ENCODE measurements around the gene RABAC1.

Gene RABAC1

GRCh38 chr19:41929536-41930071 is 29.5 kb downstream of the RABAC1 start:
- H3K27ac ChIP-seq = no peak overlapping the region

GRCh38 chr19:41928754-41929535 is 30.2 kb downstream of the RABAC1 start:
- TF ChIP-seq ZFX (IDR thresholded peaks at IDR 0.05) (no peak), CTCF (conservative IDR thresholded peaks at IDR 0.05) (no peak)
- no peak overlapping the region for H3K27ac ChIP-seq

More at GRCh38 chr19:41929536-41930071, 29.5 kb downstream of the RABAC1 start:
- TF ChIP-seq ZFX (IDR thresholded peaks at IDR 0.05) (no peak), CTCF (conservative IDR thresholded peaks at IDR 0.05) (no peak)

- H3K27ac ChIP-seq = no peak within 1 kb of the TSS
Measured at GRCh38 chr19:41928221-41928683, 30.9 kb downstream of the RABAC1 start, which contains the start of gene ERFL. ERFL (minus strand) TSS chr19:41928449; CDS start chr19:41912919, 15,530 bp downstream.

DNA sequence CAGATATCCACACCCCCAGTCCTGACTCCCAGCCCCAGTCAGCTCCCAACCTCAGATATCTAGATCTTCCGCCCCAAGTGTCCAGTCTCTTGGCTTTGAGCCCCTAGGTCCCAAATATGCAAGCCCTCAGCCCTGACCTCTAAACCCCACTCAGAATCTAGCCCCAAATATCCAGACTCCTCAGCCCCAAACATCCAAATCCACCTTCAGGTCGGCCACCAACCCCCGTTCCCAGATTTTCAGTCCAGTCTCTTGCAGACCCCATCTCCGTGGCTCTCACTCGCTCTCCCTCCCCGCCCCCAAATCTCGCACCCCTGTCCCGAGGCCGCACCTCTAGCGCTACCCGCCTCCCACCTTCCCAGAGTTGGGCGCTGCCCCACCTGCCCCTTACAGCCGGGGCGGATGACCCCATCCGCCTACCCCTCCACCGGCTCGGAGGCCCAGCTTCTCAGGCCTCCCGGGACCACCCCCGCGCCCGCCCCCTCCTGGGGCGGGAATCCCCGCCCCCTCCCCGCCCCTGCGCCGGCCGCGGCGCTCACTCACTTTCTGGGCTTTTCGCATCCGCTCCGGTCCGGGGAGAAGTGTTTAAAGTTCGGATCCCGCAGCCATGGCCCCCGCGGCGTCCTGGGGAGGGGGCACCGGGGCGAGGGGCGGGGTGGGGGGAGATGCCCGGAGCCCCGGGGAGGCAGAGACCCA is 31.5 kb downstream of the RABAC1 start:
- no peak overlapping the region for H3K27ac ChIP-seq

More at GRCh38 chr19:41928221-41928683, 30.9 kb downstream of the RABAC1 start, which contains the start of gene ERFL:
- TF ChIP-seq ZFX (IDR thresholded peaks at IDR 0.05) (no peak), CTCF (conservative IDR thresholded peaks at IDR 0.05) (no peak)

DNA sequence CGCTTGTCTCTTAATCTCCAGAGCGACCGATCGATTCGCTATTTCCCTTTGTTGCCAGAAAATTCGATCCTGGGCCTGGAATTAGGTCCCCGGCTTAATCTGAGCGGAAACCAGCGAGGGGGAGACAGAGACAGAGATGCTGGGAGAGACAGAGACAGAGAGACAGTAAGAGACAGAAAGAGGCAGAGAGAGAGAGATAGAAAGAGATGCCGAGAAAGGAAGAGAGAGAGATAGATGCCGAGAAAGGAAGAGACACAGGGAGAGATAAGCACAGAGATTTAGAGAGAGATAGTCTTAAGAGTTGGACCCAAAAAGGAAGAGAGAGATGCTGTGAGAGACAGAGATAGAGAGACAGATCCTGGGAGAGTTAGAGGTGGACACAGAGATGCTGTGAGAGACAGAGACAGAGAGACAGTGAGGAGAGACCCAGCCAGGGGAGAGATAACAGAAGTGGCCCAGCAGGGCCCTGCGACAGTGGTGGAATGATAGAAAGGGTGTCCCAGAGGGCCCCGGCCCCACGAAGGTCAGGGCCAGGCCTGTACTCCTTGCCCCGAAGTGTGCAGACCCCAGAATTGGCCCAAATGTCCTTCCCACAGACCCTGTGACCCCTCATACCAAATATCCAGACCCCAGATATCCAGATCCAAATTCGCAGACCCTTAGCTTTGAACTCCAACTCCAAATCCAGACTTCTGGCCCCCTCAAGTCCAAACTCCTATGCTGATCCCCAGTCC is 32.2 kb downstream of the RABAC1 start:
- TF ChIP-seq ZFX (IDR thresholded peaks at IDR 0.05) = no peak
- TF ChIP-seq CTCF (conservative IDR thresholded peaks at IDR 0.05) = no peak
- no peak overlapping the region for H3K27ac ChIP-seq

More for the DNA sequence above, 31.5 kb downstream of the RABAC1 start:
- TF ChIP-seq ZFX (IDR thresholded peaks at IDR 0.05) (no peak), CTCF (conservative IDR thresholded peaks at IDR 0.05) (no peak)

DNA sequence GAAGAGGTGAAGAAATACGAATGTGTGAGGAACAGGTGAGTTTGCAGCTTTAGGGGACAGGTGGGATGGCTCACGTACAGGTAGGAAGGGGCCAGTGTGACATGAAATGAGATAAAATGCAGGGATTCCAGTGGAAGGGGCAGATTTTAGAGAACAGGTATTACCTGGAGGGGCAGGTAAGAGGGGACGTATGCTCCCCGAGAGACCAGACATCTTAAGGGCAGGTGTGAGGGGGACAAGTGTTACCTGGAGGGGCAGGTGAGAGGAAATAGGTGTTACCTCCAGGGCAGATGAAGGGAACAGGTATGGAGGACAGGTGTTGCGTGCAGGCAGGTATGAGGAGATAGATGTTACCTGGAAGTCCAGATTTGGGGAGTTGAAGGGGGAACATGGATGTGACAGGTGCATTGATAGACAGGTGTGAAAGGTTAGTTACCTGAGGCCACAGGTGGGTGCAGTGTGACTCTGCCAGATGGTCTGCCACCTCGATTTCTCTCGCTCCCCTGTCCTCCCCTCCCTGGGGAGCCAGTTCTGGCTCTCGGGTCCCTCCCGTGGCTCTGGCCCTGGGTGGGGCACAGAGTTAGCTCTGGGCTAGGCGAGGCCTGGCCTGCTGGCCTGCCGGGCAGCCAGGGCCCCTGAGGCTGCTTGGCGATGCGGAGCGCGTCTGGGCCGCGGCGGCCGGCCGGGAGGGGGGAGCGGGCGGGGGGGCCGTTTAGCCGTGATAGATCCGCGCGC is 32.9 kb downstream of the RABAC1 start:
- H3K27ac ChIP-seq = no peak overlapping the region
- TF ChIP-seq CTCF (conservative IDR thresholded peaks at IDR 0.05) (no peak), ZFX (IDR thresholded peaks at IDR 0.05) (no peak)
